Nephron (organoid): ENCODE measurements around the gene ERRFI1.

ENCODE experiments used
- H3K27ac Mint-ChIP-seq, 3 experiments: 2 replicates each; pipeline ENCODE4 v1.8.0; 2020; ENCODE audit warnings: mixed read lengths in 3 of 3, mild to moderate bottlenecking in 2 of 3, moderate library complexity in 1 of 3
- H3K27me3 Mint-ChIP-seq: 2 replicates; pipeline ENCODE4 v1.8.0; 2021; ENCODE audit warnings: low read depth, mild to moderate bottlenecking, moderate library complexity, mixed read lengths
- H3K36me3 Mint-ChIP-seq: 2 replicates; pipeline ENCODE4 v1.8.0; 2020; ENCODE audit warnings: low read depth, mixed read lengths
- H3K4me1 Mint-ChIP-seq: 2 replicates; pipeline ENCODE4 v1.8.0; 2020; ENCODE audit warnings: mixed read lengths
- H3K4me3 Mint-ChIP-seq, 3 experiments: 2 replicates each; pipeline ENCODE4 v1.8.0; 2020; ENCODE audit warnings: mild to moderate bottlenecking in 3 of 3, mixed read lengths in 3 of 3, moderate library complexity in 2 of 3
- H3K9me3 Mint-ChIP-seq: 2 replicates; pipeline ENCODE4 v1.8.0; 2020; ENCODE audit warnings: mixed read lengths
- TF ChIP-seq, protein P1 (sequence below), 3 experiments: fragments of 200-600 bp; sonication (generic); IDR thresholded peaks; one replicate each; pipeline ENCODE4 v1.5.0; 2021; ENCODE audit warnings: antibody characterized with exemption in 3 of 3; ENCODE audit not compliant: unreplicated experiment in 3 of 3

The ERRFI1 gene

DNA sequence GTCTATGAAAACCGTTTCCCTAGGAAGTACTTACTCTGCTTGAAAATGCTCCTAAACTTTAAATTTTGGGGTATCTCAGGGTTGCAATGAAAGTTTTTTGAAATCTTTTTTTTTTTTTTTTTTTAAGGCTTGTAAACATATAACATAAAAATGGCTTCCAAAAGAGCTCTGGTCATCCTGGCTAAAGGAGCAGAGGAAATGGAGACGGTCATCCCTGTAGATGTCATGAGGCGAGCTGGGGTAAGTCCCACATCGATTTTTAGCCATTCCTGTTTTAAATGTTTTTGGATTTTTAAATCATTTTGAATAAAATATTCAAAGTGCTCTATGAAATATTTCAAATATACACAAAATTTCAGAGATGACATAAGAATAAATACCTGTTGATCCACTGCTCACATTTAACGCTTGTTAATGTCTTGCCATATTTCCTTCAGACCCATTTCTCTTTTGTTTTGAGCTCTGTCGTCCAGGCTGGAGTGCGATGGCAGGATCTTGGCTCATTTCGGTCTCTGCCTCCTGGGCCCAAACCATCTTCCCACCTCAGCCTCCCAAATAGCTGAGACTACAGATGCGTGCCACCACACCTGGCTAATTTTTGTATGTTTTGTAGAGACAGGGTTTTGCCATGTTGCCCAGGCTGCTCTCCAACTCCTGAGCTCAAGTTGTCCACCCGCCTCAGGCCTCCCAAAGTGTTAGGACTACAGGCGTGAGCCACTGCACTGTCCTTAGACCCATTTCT is 63.3 kb downstream of the ERRFI1 start:
- no peaks in the 10 kb centered on the region for H3K9me3 Mint-ChIP-seq

GRCh38 chr1:7962014-7962335 is 64.1 kb downstream of the ERRFI1 start:
- no peaks in the 10 kb centered on the region for H3K27me3 Mint-ChIP-seq

More for the DNA sequence above, 63.3 kb downstream of the ERRFI1 start:
- Mint-ChIP-seq H3K36me3 (peaks cover 37% of the 10 kb centered on the region), H3K27me3 (no peaks in the 10 kb centered on the region), H3K4me1 (peaks cover 17% of the 10 kb centered on the region), H3K4me3 (peak overlapping the region; percentile 98 to 100 (median 99)), H3K27ac (peak overlapping the region; percentile 90 to 99 (median 94))
- TF ChIP-seq, protein P1, sequence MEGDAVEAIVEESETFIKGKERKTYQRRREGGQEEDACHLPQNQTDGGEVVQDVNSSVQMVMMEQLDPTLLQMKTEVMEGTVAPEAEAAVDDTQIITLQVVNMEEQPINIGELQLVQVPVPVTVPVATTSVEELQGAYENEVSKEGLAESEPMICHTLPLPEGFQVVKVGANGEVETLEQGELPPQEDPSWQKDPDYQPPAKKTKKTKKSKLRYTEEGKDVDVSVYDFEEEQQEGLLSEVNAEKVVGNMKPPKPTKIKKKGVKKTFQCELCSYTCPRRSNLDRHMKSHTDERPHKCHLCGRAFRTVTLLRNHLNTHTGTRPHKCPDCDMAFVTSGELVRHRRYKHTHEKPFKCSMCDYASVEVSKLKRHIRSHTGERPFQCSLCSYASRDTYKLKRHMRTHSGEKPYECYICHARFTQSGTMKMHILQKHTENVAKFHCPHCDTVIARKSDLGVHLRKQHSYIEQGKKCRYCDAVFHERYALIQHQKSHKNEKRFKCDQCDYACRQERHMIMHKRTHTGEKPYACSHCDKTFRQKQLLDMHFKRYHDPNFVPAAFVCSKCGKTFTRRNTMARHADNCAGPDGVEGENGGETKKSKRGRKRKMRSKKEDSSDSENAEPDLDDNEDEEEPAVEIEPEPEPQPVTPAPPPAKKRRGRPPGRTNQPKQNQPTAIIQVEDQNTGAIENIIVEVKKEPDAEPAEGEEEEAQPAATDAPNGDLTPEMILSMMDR (IDR thresholded peaks at IDR 0.05; ENCODE audit: unreplicated experiment in 3 of 3), result no peak

More at GRCh38 chr1:7962014-7962335, 64.1 kb downstream of the ERRFI1 start:
- Mint-ChIP-seq H3K4me3 (peak overlapping the region; percentile 98 to 100 (median 99)), H3K4me1 (peaks cover 15% of the 10 kb centered on the region), H3K9me3 (no peaks in the 10 kb centered on the region), H3K36me3 (peaks cover 34% of the 10 kb centered on the region), H3K27ac (peak overlapping the region; percentile 90 to 99 (median 94))
- TF ChIP-seq, protein P1 (IDR thresholded peaks at IDR 0.05; ENCODE audit: unreplicated experiment in 3 of 3), result no peak
